Nephron (organoid): Measurements from ENCODE around the gene TRIO.
"Not testable (repeated sequence)": the region's sequence is repeated elsewhere in the genome, so short reads cannot be mapped to it uniquely, and the experiment has no call there.

Experiments
- H3K27ac Mint-ChIP-seq, 3 experiments: 2 replicates each; pipeline ENCODE4 v1.8.0; 2020; ENCODE audit warnings: mixed read lengths in 3 of 3, mild to moderate bottlenecking in 2 of 3, moderate library complexity in 1 of 3
- H3K27me3 Mint-ChIP-seq: 2 replicates; pipeline ENCODE4 v1.8.0; 2021; ENCODE audit warnings: low read depth, mild to moderate bottlenecking, moderate library complexity, mixed read lengths
- H3K36me3 Mint-ChIP-seq: 2 replicates; pipeline ENCODE4 v1.8.0; 2020; ENCODE audit warnings: low read depth, mixed read lengths
- H3K4me1 Mint-ChIP-seq: 2 replicates; pipeline ENCODE4 v1.8.0; 2020; ENCODE audit warnings: mixed read lengths
- H3K4me3 Mint-ChIP-seq, 3 experiments: 2 replicates each; pipeline ENCODE4 v1.8.0; 2020; ENCODE audit warnings: mild to moderate bottlenecking in 3 of 3, mixed read lengths in 3 of 3, moderate library complexity in 2 of 3
- H3K9me3 Mint-ChIP-seq: 2 replicates; pipeline ENCODE4 v1.8.0; 2020; ENCODE audit warnings: mixed read lengths
- CTCF ChIP-seq, 3 experiments: fragments of 200-600 bp; sonication (generic); IDR thresholded peaks; one replicate each; pipeline ENCODE4 v1.5.0; 2021; ENCODE audit warnings: antibody characterized with exemption in 3 of 3; ENCODE audit not compliant: unreplicated experiment in 3 of 3

The TRIO gene

GRCh38 chr5:14202462-14202861 lies 59.3 kb downstream of the TRIO start:
- H3K27ac Mint-ChIP-seq: no peak overlapping the region
- no peak overlapping the region for H3K4me3 Mint-ChIP-seq
- TF ChIP-seq CTCF (IDR thresholded peaks at IDR 0.05; ENCODE audit: unreplicated experiment in 3 of 3): no peak
- H3K36me3 Mint-ChIP-seq: no peaks in the 10 kb centered on the region
- peaks cover 52% of the 10 kb centered on the region for H3K4me1 Mint-ChIP-seq
- H3K27me3 Mint-ChIP-seq: no peaks in the 10 kb centered on the region
- H3K9me3 Mint-ChIP-seq: no peaks in the 10 kb centered on the region

- Mint-ChIP-seq H3K27ac (peak overlapping the region; percentile 14 to 86 (median 17)), H3K36me3 (no peaks in the 10 kb centered on the region), H3K27me3 (no peaks in the 10 kb centered on the region), H3K4me1 (peaks cover 62% of the 10 kb centered on the region), H3K4me3 (no peak overlapping the region), H3K9me3 (no peaks in the 10 kb centered on the region)
- TF ChIP-seq CTCF (IDR thresholded peaks at IDR 0.05; ENCODE audit: unreplicated experiment in 3 of 3): no peak
These were observed 61.0 kb downstream of the TRIO start for GRCh38 chr5:14204011-14204670.

GRCh38 chr5:14204785-14205321 lies 61.7 kb downstream of the TRIO start:
- no peak for TF ChIP-seq CTCF (IDR thresholded peaks at IDR 0.05; ENCODE audit: unreplicated experiment in 3 of 3)
- no peaks in the 10 kb centered on the region for H3K36me3 Mint-ChIP-seq
- H3K4me3 Mint-ChIP-seq: no peak overlapping the region
- peaks cover 70% of the 10 kb centered on the region for H3K4me1 Mint-ChIP-seq
- H3K9me3 Mint-ChIP-seq: no peaks in the 10 kb centered on the region
- peak overlapping the region; percentile 17 to 86 (median 65) for H3K27ac Mint-ChIP-seq
- no peaks in the 10 kb centered on the region for H3K27me3 Mint-ChIP-seq

GRCh38 chr5:14206028-14206725 lies 63.0 kb downstream of the TRIO start:
- H3K36me3 Mint-ChIP-seq: no peaks in the 10 kb centered on the region
- peaks cover 74% of the 10 kb centered on the region for H3K4me1 Mint-ChIP-seq
- no peak overlapping the region for H3K4me3 Mint-ChIP-seq
- TF ChIP-seq CTCF (IDR thresholded peaks at IDR 0.05; ENCODE audit: unreplicated experiment in 3 of 3): no peak
- H3K27ac Mint-ChIP-seq: peak overlapping the region in 1 of 3 experiments; percentile 10
- no peaks in the 10 kb centered on the region for H3K27me3 Mint-ChIP-seq
- H3K9me3 Mint-ChIP-seq: no peaks in the 10 kb centered on the region

GRCh38 chr5:14207428-14207827 lies 64.3 kb downstream of the TRIO start:
- H3K36me3 Mint-ChIP-seq, H3K9me3 Mint-ChIP-seq, H3K27me3 Mint-ChIP-seq, H3K27ac Mint-ChIP-seq, H3K4me3 Mint-ChIP-seq: not testable (repeated sequence)
- H3K4me1 Mint-ChIP-seq: peaks cover 69% of the 10 kb centered on the region

GRCh38 chr5:14208071-14209021 lies 65.2 kb downstream of the TRIO start:
- Mint-ChIP-seq H3K27ac (no peak overlapping the region), H3K9me3 (no peaks in the 10 kb centered on the region), H3K4me3 (no peak overlapping the region), H3K27me3 (no peaks in the 10 kb centered on the region), H3K4me1 (peaks cover 68% of the 10 kb centered on the region), H3K36me3 (no peaks in the 10 kb centered on the region)
- TF ChIP-seq CTCF (IDR thresholded peaks at IDR 0.05; ENCODE audit: unreplicated experiment in 3 of 3): no peak
